OCI-LY3 (cell line): ENCODE results near the gene LDLRAD4.

Experiments used
- H2AFZ ChIP-seq: fragments of 200-600, 300-600 bp; shearing (Covaris generic); 2 replicates; pipeline ENCODE4 v1.6.0; 2014; ENCODE audit warnings: antibody characterized with exemption, low read depth, low read length
- H3K27ac ChIP-seq: fragments of 200-600, 300-600 bp; sonication (generic); 2 replicates; pipeline ENCODE4 v1.5.1; 2014; ENCODE audit warnings: mild to moderate bottlenecking, low read length, moderate library complexity, mixed read lengths
- H3K27me3 ChIP-seq: fragments of 200-600, 300-600 bp; sonication (generic); 2 replicates; pipeline ENCODE4 v1.6.1; 2014; ENCODE audit warnings: low read depth, low read length, mixed read lengths
- H3K36me3 ChIP-seq: fragments of 200-600, 300-600 bp; sonication (generic); replicated peaks from 2 replicates; pipeline ENCODE3; 2014; ENCODE audit warnings: low read depth, low read length, mixed read lengths
- H3K4me1 ChIP-seq: fragments of 300-600, 200-600 bp; sonication (generic); 2 replicates; pipeline ENCODE4 v1.6.1; 2014; ENCODE audit warnings: low read length, mixed read lengths
- H3K4me2 ChIP-seq: fragments of 200-600, 300-600 bp; sonication (generic); 2 replicates; pipeline ENCODE4 v1.6.1; 2014; ENCODE audit warnings: low read length, mixed read lengths
- H3K4me3 ChIP-seq: fragments of 300-600, 200-600 bp; sonication (generic); 2 replicates; pipeline ENCODE4 v1.5.1; 2014; ENCODE audit warnings: antibody characterized with exemption, mild to moderate bottlenecking, low read length, moderate library complexity
- H3K79me2 ChIP-seq: fragments of 300-600, 200-600 bp; shearing (Covaris generic); 2 replicates; pipeline ENCODE4 v1.6.1; 2014; ENCODE audit warnings: mild to moderate bottlenecking, low read length, mixed read lengths
- H3K9ac ChIP-seq: fragments of 300-600, 200-600 bp; shearing (Covaris generic); 2 replicates; pipeline ENCODE4 v1.6.0; 2014; ENCODE audit warnings: mild to moderate bottlenecking, low read length, moderate library complexity
- H3K9me3 ChIP-seq: fragments of 200-600, 300-600 bp; shearing (Covaris generic); 2 replicates; pipeline ENCODE4 v1.6.1; 2014; ENCODE audit warnings: low read length, mixed read lengths; ENCODE audit not compliant: insufficient read depth
- H4K20me1 ChIP-seq: fragments of 200-600, 300-600 bp; sonication (generic); 2 replicates; pipeline ENCODE4 v1.6.1; 2016; ENCODE audit warnings: low read length, mixed read lengths; ENCODE audit not compliant: insufficient read depth
- CTCF ChIP-seq: fragments of 200-600, 300-600 bp; sonication (generic); IDR thresholded peaks from 2 replicates; pipeline ENCODE4 v1.5.1; 2014; ENCODE audit warnings: antibody characterized with exemption, low read length, low read depth
- EZH2phosphoT487 ChIP-seq: fragments of 200-600 bp; shearing (Covaris generic); IDR thresholded peaks from 2 replicates; pipeline ENCODE4 v1.6.1; 2018; ENCODE audit warnings: antibody characterized with exemption, mixed run types, low read depth

Gene LDLRAD4

GRCh38 chr18:13184396-13184795, 34.2 kb upstream of the LDLRAD4 start:
- Histone ChIP-seq H3K4me3 (no peak overlapping the region), H3K9me3 (no peaks in the 10 kb centered on the region), H3K27ac (no peak overlapping the region), H3K79me2 (no peaks in the 10 kb centered on the region), H3K9ac (no peak overlapping the region), H3K4me2 (no peak overlapping the region), H3K36me3 (no peaks in the 10 kb centered on the region), H2AFZ (no peak overlapping the region), H3K4me1 (no peaks in the 10 kb centered on the region; the same call in 1 of the 2 replicates), H4K20me1 (no peaks in the 10 kb centered on the region), H3K27me3 (peaks cover 23% of the 10 kb centered on the region)
- no peak for TF ChIP-seq EZH2phosphoT487
- no peak for TF ChIP-seq CTCF

- H3K27ac ChIP-seq = no peak overlapping the region
- H3K4me2 ChIP-seq = no peak overlapping the region
- H3K4me3 ChIP-seq = no peak overlapping the region
- no peaks in the 10 kb centered on the region for H4K20me1 ChIP-seq
- H3K9ac ChIP-seq = no peak overlapping the region
- peaks cover 25% of the 10 kb centered on the region for H3K27me3 ChIP-seq
- no peaks in the 10 kb centered on the region for H3K79me2 ChIP-seq
- H2AFZ ChIP-seq = no peak overlapping the region
- no peak for TF ChIP-seq CTCF
- TF ChIP-seq EZH2phosphoT487 = no peak
- no peaks in the 10 kb centered on the region for H3K36me3 ChIP-seq
- no peaks in the 10 kb centered on the region for H3K9me3 ChIP-seq
- no peaks in the 10 kb centered on the region; the same call in 1 of the 2 replicates for H3K4me1 ChIP-seq
Measured at GRCh38 chr18:13185675-13186198, 32.8 kb upstream of the LDLRAD4 start.

- no peak for TF ChIP-seq EZH2phosphoT487
- no peak for TF ChIP-seq CTCF
- H3K36me3 ChIP-seq = no peaks in the 10 kb centered on the region
- H3K4me3 ChIP-seq = no peak overlapping the region
- H2AFZ ChIP-seq = no peak overlapping the region
- H3K27me3 ChIP-seq = peaks cover 17% of the 10 kb centered on the region; the same call in 1 of the 2 replicates
- H4K20me1 ChIP-seq = no peaks in the 10 kb centered on the region
- no peaks in the 10 kb centered on the region for H3K9me3 ChIP-seq
- no peak overlapping the region for H3K9ac ChIP-seq
- no peaks in the 10 kb centered on the region for H3K79me2 ChIP-seq
- no peaks in the 10 kb centered on the region; the same call in 1 of the 2 replicates for H3K4me1 ChIP-seq
- no peak overlapping the region for H3K27ac ChIP-seq
- no peak overlapping the region for H3K4me2 ChIP-seq
Measured at GRCh38 chr18:13186687-13187086, 31.9 kb upstream of the LDLRAD4 start.

GRCh38 chr18:13187498-13187897, 31.1 kb upstream of the LDLRAD4 start:
- H3K27ac ChIP-seq = no peak overlapping the region
- peaks cover 15% of the 10 kb centered on the region; the same call in 1 of the 2 replicates for H3K27me3 ChIP-seq
- no peak overlapping the region for H3K4me2 ChIP-seq
- H3K4me1 ChIP-seq = no peaks in the 10 kb centered on the region; the same call in 1 of the 2 replicates
- no peaks in the 10 kb centered on the region for H3K79me2 ChIP-seq
- H3K36me3 ChIP-seq = no peaks in the 10 kb centered on the region
- H3K4me3 ChIP-seq = no peak overlapping the region
- no peak overlapping the region for H2AFZ ChIP-seq
- H3K9ac ChIP-seq = no peak overlapping the region
- TF ChIP-seq EZH2phosphoT487 (no peak), CTCF (no peak)
- no peaks in the 10 kb centered on the region for H4K20me1 ChIP-seq
- no peaks in the 10 kb centered on the region for H3K9me3 ChIP-seq
